Osteocyte (in vitro differentiated cells): Measurements from ENCODE around the gene STK16. TPM values are rescaled to one million over a fixed set of nuclear protein-coding genes. Genes with fewer than 3 reads are reported as not detected.
A peak's percentile ranks its signal among the peaks of the same experiment; 100 is the strongest.
"Not testable (repeated sequence)": the region's sequence is repeated elsewhere in the genome, so short reads cannot be mapped to it uniquely, and the experiment has no call there.

Experiments used
- DNase-seq: peaks from one replicate; pipeline ENCODE4 v3.0.0; 2021; ENCODE audit warnings: mixed read lengths; ENCODE audit not compliant: unreplicated experiment; ENCODE audit errors: extremely low spot score
- H3K27ac Mint-ChIP-seq: one replicate; pipeline ENCODE4 v1.8.0; 2021; ENCODE audit warnings: mild to moderate bottlenecking, mixed read lengths; ENCODE audit not compliant: unreplicated experiment
- H3K27me3 Mint-ChIP-seq: one replicate; pipeline ENCODE4 v1.8.0; 2021; ENCODE audit warnings: mixed read lengths; ENCODE audit not compliant: unreplicated experiment
- H3K36me3 Mint-ChIP-seq: one replicate; pipeline ENCODE4 v1.8.0; 2021; ENCODE audit warnings: mixed read lengths; ENCODE audit not compliant: unreplicated experiment
- H3K4me1 Mint-ChIP-seq: one replicate; pipeline ENCODE4 v1.8.0; 2021; ENCODE audit warnings: mixed read lengths; ENCODE audit not compliant: unreplicated experiment
- H3K4me3 Mint-ChIP-seq: one replicate; pipeline ENCODE4 v1.8.0; 2021; ENCODE audit warnings: mild to moderate bottlenecking, moderate library complexity, mixed read lengths; ENCODE audit not compliant: unreplicated experiment
- H3K9me3 Mint-ChIP-seq: one replicate; pipeline ENCODE4 v1.8.0; 2021; ENCODE audit warnings: mixed read lengths; ENCODE audit not compliant: unreplicated experiment
- long read RNA-seq: library from polyadenylated mRNA; unstranded; transcript quantifications from one replicate; pipeline ENCODE4 v2.0.0, GENCODE V29; 2021
- total RNA-seq: library from RNA; stranded (reverse); gene quantifications from 2 replicates; pipeline ENCODE4 v1.2.1, GENCODE V29; 2021
- TF ChIP-seq, protein P1 (sequence below): fragments of 200-600 bp; sonication (generic); IDR thresholded peaks from 2 replicates; pipeline ENCODE4 v1.5.0; 2021; ENCODE audit warnings: antibody characterized with exemption, mild to moderate bottlenecking, moderate library complexity

Gene STK16, protein sequence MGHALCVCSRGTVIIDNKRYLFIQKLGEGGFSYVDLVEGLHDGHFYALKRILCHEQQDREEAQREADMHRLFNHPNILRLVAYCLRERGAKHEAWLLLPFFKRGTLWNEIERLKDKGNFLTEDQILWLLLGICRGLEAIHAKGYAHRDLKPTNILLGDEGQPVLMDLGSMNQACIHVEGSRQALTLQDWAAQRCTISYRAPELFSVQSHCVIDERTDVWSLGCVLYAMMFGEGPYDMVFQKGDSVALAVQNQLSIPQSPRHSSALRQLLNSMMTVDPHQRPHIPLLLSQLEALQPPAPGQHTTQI
- 28.3 and 29.4 TPM in 2 replicates for total RNA-seq
- long read RNA-seq, transcript STK16-204 (8 exons, 2,868 nt): major isoform, 15 of 19 reads
- long read RNA-seq, partial matches to known transcripts: 0 of 19 reads
- long read RNA-seq, other reads (novel, unspliced or antisense): 3 of 19 reads

DNA sequence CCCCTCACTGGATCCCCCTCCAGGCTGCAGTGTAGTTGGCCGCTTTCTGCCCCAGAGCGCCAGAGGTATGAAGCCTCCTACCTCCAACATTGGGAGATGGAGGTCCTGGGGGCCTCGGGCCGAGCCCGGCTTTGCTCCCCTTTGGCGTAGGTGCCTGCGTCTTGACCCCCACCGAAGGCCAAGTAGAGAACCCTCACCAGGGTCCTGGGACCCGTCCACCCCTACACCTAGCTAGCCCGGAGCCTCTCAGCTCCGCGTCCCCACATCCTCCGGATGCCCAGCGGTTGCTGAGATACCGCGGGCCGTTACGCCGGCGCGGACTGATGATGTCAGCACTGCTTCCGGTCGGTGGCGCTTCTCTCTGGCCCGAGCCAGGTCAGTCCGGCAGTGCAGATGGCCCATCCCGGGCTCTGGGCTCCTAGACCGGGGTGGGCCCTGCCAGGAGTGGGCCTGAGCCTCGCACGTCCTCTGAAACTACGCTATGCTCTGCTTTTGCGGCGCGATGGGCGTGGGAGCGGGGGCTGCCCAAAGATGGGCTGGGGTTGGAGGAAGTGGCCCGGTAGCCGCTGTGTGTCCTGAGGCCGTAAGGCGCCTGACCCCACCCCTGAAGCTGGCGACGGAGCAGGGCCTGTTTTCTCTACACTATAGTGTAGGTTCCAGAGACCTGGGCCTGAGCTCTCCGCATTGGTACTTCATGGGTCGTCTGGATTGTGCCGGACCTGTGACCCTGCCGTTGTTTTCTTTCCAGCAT lies at the start of gene STK16, which contains the start of gene GLB1L:
TSS of gene STK16 (plus strand) at position 332 of the 751 bp plus-strand sequence. CDS start 521 bp downstream, outside the sequence.
TSS of gene GLB1L (minus strand) at position 297 of the 751 bp plus-strand sequence. CDS start 1,871 bp downstream, outside the sequence.
- TF ChIP-seq, protein P1, sequence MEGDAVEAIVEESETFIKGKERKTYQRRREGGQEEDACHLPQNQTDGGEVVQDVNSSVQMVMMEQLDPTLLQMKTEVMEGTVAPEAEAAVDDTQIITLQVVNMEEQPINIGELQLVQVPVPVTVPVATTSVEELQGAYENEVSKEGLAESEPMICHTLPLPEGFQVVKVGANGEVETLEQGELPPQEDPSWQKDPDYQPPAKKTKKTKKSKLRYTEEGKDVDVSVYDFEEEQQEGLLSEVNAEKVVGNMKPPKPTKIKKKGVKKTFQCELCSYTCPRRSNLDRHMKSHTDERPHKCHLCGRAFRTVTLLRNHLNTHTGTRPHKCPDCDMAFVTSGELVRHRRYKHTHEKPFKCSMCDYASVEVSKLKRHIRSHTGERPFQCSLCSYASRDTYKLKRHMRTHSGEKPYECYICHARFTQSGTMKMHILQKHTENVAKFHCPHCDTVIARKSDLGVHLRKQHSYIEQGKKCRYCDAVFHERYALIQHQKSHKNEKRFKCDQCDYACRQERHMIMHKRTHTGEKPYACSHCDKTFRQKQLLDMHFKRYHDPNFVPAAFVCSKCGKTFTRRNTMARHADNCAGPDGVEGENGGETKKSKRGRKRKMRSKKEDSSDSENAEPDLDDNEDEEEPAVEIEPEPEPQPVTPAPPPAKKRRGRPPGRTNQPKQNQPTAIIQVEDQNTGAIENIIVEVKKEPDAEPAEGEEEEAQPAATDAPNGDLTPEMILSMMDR: no peak
- no peaks in the 10 kb centered on the region for H3K9me3 Mint-ChIP-seq
- no peaks in the 10 kb centered on the region for H3K27me3 Mint-ChIP-seq
- peaks cover 35% of the 10 kb centered on the region for H3K4me1 Mint-ChIP-seq
- peak within 1 kb of the TSS; percentile 85 for H3K4me3 Mint-ChIP-seq
- peak within 1 kb of the TSS; percentile 96 for H3K27ac Mint-ChIP-seq
- peak; percentile 98 for DNase-seq
- no peaks in the 10 kb centered on the region for H3K36me3 Mint-ChIP-seq

DNA sequence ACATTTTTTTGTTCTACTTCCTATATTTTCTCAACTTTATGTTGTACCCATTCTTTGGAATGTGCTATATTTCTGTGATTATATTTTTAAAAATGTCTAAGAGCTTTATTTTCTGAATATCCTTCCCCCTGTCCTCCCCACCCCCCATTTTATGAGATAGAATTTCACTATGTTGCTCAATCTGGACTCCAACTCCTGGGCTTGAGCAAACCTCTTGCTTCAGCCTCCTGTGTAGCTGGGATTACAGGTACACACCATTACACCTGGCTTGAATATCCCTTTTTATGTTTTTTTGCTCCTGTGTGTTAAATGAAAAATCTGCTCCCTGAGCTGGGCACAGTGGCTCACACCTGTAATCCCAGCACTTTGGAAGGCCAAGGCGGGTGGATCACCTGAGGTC lies 47.9 kb upstream of the STK16 start:
- no peaks in the 10 kb centered on the region for H3K9me3 Mint-ChIP-seq
- H3K27ac Mint-ChIP-seq: no peak overlapping the region
- TF ChIP-seq, protein P1: no peak
- no peaks in the 10 kb centered on the region for H3K4me1 Mint-ChIP-seq
- no peaks in the 10 kb centered on the region for H3K36me3 Mint-ChIP-seq
- DNase-seq: no peak
- no peak overlapping the region for H3K4me3 Mint-ChIP-seq
- peaks cover 20% of the 10 kb centered on the region for H3K27me3 Mint-ChIP-seq

DNA sequence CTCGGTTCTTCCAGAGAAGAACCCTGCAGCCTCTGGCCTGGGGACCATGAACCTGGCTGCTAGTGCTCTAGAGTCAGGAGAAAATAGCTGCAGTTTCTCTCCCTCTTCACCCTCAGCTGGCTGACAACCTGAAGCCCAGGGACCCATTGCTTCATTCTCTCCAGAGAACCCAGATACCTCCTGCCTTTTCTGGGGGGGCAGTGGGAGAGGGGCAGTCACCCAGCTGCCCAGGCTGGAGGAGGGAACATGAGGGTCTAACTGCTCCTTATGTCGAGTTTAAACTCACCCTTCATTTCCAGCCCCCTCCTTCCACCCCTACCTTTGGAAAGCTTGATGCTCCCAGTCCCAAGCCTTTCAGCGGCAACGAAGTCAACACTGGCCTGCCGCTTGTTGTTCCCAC lies 46.3 kb upstream of the STK16 start:
- Mint-ChIP-seq H3K4me3 (no peak overlapping the region), H3K9me3 (no peaks in the 10 kb centered on the region), H3K4me1 (no peaks in the 10 kb centered on the region), H3K27ac (no peak overlapping the region), H3K36me3 (no peaks in the 10 kb centered on the region), H3K27me3 (peaks cover 20% of the 10 kb centered on the region)
- TF ChIP-seq, protein P1: no peak
- no peak for DNase-seq

DNA sequence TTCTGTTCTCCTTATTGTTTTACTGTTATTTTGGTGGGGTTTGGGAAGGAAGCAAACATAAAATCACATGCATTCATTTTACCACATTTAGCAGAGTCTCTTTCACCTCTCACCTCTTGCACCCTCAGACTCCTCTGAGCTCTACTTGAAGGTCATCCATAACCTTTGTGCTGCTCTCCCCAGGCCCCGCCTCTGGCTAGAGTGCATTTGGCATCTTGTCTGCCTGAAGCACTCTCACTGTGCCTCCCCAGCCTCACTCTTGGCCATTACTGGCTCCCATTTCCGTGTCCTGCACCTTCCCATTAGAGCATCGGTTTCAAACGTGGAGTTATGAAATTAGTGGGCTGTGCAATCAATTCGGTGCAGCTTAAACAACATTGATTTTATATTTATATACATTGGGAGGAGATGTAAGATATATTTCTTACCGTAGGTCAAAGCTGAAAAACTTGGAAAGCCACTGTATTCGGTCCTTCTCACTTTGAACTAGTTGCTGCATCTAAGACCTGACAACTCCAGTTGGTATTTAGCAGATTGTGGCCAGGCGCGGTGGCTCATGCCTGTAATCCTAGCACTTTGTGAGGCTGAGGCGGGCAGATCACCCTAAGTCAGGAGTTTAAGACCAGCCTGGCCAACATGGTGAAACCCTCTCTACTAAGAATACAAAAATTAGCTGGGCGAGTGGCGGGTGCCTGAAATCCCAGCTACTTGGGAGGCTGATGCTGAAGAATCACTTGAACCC lies 45.6 kb upstream of the STK16 start:
- TF ChIP-seq, protein P1: no peak
- no peaks in the 10 kb centered on the region for H3K9me3 Mint-ChIP-seq
- H3K4me1 Mint-ChIP-seq: no peaks in the 10 kb centered on the region
- no peaks in the 10 kb centered on the region for H3K36me3 Mint-ChIP-seq
- H3K27ac Mint-ChIP-seq: no peak overlapping the region
- DNase-seq: no peak
- no peak overlapping the region for H3K4me3 Mint-ChIP-seq
- peaks cover 20% of the 10 kb centered on the region for H3K27me3 Mint-ChIP-seq

DNA sequence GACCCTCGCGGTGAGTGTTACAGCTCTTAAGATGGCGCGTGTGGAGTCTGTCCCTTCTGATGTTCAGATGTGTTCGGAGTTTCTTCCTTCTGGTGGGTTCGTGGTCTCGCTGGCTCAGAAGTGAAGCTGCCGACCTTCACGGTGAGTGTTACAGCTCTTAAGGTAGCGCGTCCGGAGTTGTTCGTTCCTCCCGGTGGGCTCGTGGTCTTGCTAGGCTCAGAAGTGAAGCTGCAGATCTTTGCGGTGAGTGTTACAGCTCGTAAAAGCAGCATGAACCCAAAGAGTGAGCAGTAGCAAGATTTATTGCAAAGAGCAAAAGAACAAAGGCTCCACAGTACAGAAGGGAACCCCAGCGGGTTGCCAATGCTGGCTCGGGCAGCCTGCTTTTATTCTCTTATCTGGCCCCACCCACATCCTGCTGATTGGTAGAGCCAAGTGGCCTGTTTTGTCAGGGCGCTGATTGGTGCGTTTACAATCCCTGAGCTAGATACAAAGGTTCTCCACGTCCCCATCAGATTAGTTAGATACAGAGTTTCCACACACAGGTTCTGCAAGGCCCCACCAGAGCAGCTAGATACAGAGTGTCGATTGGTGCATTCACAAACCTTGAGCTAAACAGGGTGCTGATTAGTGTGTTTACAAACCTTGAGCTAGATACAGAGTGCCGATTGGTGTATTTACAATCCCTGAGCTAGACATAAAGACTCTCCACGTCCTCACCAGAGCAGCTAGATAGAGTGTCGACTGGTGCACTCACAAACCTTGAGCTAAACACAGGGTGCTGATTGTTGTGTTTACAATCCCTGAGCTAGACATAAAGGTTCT lies 44.6 kb upstream of the STK16 start:
- H3K27ac Mint-ChIP-seq, H3K9me3 Mint-ChIP-seq, H3K4me3 Mint-ChIP-seq, DNase-seq, H3K36me3 Mint-ChIP-seq, H3K4me1 Mint-ChIP-seq: not testable (repeated sequence)
- H3K27me3 Mint-ChIP-seq: peaks cover 15% of the 10 kb centered on the region

DNA sequence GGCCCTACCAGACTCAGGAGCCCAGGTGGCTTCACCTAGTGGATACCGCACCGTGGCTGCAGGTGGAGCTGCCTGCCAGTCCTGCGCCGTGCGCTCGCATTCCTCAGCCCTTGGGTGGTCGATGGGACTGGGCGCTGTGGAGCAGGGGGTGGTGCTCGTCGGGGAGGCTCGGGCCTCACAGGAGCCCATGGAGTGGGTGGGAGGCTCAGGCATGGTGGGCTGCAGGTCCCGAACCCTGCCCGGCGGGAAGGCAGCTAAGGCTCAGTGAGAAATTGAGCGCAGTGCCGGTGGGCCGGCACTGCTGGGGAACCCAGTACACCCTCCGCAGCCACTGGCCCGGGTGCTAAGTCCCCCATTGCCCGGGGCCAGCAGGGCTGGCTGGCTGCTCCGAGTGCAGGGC lies 43.9 kb upstream of the STK16 start:
- not testable (repeated sequence) for H3K36me3 Mint-ChIP-seq, H3K9me3 Mint-ChIP-seq, DNase-seq, H3K4me3 Mint-ChIP-seq, H3K4me1 Mint-ChIP-seq, H3K27ac Mint-ChIP-seq
- peaks cover 11% of the 10 kb centered on the region for H3K27me3 Mint-ChIP-seq
